IMR-90 (cell line): ENCODE results near the gene B4GALT1. TPM values are rescaled to one million over a fixed set of nuclear protein-coding genes. Genes with fewer than 3 reads are reported as not detected.

ENCODE experiments used
- ATAC-seq: fragments of 200-7000 bp; cut with Tn5 transposase; 2 replicates; pipeline ENCODE4 v1.9.1; 2020; ENCODE audit warnings: low read depth, mild to moderate bottlenecking, moderate library complexity
- BruUV-seq: library from RNA; stranded (reverse); fragments of 400-500 nt; replicated peaks from 2 replicates; lab custom pipeline; 2021; lab: Mats Ljungman, UMichigan
- CTCF ChIA-PET: fragments of 300-600 bp; formaldehyde crosslinking; extraction: SDS; loops from one replicate; lab custom pipeline; 2021; ENCODE audit warnings: antibody characterized with exemption; lab: Yijun Ruan, JAX
- POLR2A ChIA-PET: fragments of 300-600 bp; sonication (Branson Sonifier 250); formaldehyde crosslinking; loops from one replicate; lab custom pipeline; 2022; ENCODE audit warnings: antibody characterized with exemption; ENCODE audit not compliant: unreplicated experiment; lab: Charles Lee
- DNase-seq: peaks from one replicate; pipeline ENCODE4 v3.0.0; 2013
- H2AFZ ChIP-seq: replicated peaks from 2 replicates; pipeline ENCODE3; 2013; ENCODE audit warnings: low read length, mild to moderate bottlenecking; ENCODE audit not compliant: poor library complexity
- H2AK5ac ChIP-seq: 2 replicates; pipeline ENCODE4 v1.6.1; 2013; ENCODE audit warnings: low read depth, low read length, inconsistent platforms
- H2AK9ac ChIP-seq: replicated peaks from 2 replicates; pipeline ENCODE3; 2013; ENCODE audit warnings: mild to moderate bottlenecking, low read depth, low read length, moderate library complexity; ENCODE audit not compliant: poor library complexity
- H2BK120ac ChIP-seq: 2 replicates; pipeline ENCODE4 v1.6.1; 2013; ENCODE audit warnings: low read depth, low read length, inconsistent platforms
- H2BK15ac ChIP-seq: 3 replicates; pipeline ENCODE4 v1.6.1; 2013; ENCODE audit warnings: low read depth, low read length, inconsistent platforms
- H2BK20ac ChIP-seq: 2 replicates; pipeline ENCODE4 v1.6.1; 2013; ENCODE audit warnings: low read depth, mild to moderate bottlenecking, inconsistent platforms, low read length, moderate library complexity
- H2BK5ac ChIP-seq: 2 replicates; pipeline ENCODE4 v1.6.1; 2013; ENCODE audit warnings: mild to moderate bottlenecking, low read depth, low read length, inconsistent platforms; ENCODE audit not compliant: poor library complexity, severe bottlenecking
- H3K14ac ChIP-seq: replicated peaks from 2 replicates; pipeline ENCODE4 v1.6.1; 2013; ENCODE audit warnings: low read depth, low read length, inconsistent platforms
- H3K18ac ChIP-seq: 2 replicates; pipeline ENCODE4 v1.6.1; 2013; ENCODE audit warnings: low read depth, low read length, control low read depth
- H3K23ac ChIP-seq: 2 replicates; pipeline ENCODE4 v1.6.1; 2013; ENCODE audit warnings: low read depth, low read length, inconsistent platforms
- H3K27ac ChIP-seq: 2 replicates; pipeline ENCODE4 v1.5.1; 2013; ENCODE audit warnings: mild to moderate bottlenecking, control low read depth, low read length; ENCODE audit not compliant: insufficient read depth
- H3K27me3 ChIP-seq: 2 replicates; pipeline ENCODE4 v1.6.1; 2013; ENCODE audit warnings: low read length; ENCODE audit not compliant: control insufficient read depth, insufficient read depth
- H3K36me3 ChIP-seq: 2 replicates; pipeline ENCODE4 v1.6.1; 2013; ENCODE audit warnings: low read length, mixed read lengths; ENCODE audit not compliant: control insufficient read depth, insufficient read depth
- H3K4ac ChIP-seq: 2 replicates; pipeline ENCODE4 v1.6.1; 2013; ENCODE audit warnings: low read depth, low read length, inconsistent platforms
- H3K4me1 ChIP-seq: 2 replicates; pipeline ENCODE4 v1.6.1; 2013; ENCODE audit warnings: low read length, mixed read lengths; ENCODE audit not compliant: control insufficient read depth, insufficient read depth
- H3K4me2 ChIP-seq: 2 replicates; pipeline ENCODE4 v1.6.1; 2013; ENCODE audit warnings: low read depth, mild to moderate bottlenecking, control low read depth, low read length, moderate library complexity
- H3K4me3 ChIP-seq: 2 replicates; pipeline ENCODE4 v1.5.1; 2013; ENCODE audit warnings: low read depth, mild to moderate bottlenecking, control low read depth, low read length, moderate library complexity; ENCODE audit not compliant: insufficient read depth
- H3K56ac ChIP-seq: 2 replicates; pipeline ENCODE4 v1.6.1; 2013; ENCODE audit warnings: low read length, inconsistent platforms; ENCODE audit not compliant: insufficient read depth; ENCODE audit errors: extremely low read depth
- H3K79me1 ChIP-seq, 2 experiments: 2 replicates each; pipeline ENCODE4 v1.6.1; 2013; ENCODE audit warnings: low read length in 2 of 2, inconsistent platforms in 1 of 2, low read depth in 1 of 2
- H3K9ac ChIP-seq: 2 replicates; pipeline ENCODE4 v1.6.1; 2013; ENCODE audit warnings: low read depth, low read length, control low read depth
- H3K9me1 ChIP-seq: 2 replicates; pipeline ENCODE4 v1.6.1; 2013; ENCODE audit warnings: low read length, inconsistent platforms; ENCODE audit not compliant: insufficient read depth
- H3K9me3 ChIP-seq: 2 replicates; pipeline ENCODE4 v1.6.1; 2013; ENCODE audit warnings: low read length; ENCODE audit not compliant: control insufficient read depth, insufficient read depth
- H4K20me1 ChIP-seq: 2 replicates; pipeline ENCODE4 v1.6.1; 2013; ENCODE audit warnings: low read length, inconsistent platforms; ENCODE audit not compliant: insufficient read depth
- H4K5ac ChIP-seq: 2 replicates; pipeline ENCODE4 v1.6.1; 2013; ENCODE audit warnings: mild to moderate bottlenecking, low read depth, low read length, control low read depth
- H4K8ac ChIP-seq, 2 experiments: 2 replicates each; pipeline ENCODE4 v1.6.1; 2013; ENCODE audit warnings: low read depth in 2 of 2, low read length in 2 of 2, control low read depth in 1 of 2, inconsistent platforms in 1 of 2
- H4K91ac ChIP-seq: 2 replicates; pipeline ENCODE4 v1.6.1; 2013; ENCODE audit warnings: low read depth, low read length, inconsistent platforms; ENCODE audit not compliant: insufficient read depth
- BHLHE40 ChIP-seq: fragments of 150-350 bp; IDR thresholded peaks from 2 replicates; pipeline ENCODE4 v1.6.1; 2016; ENCODE audit warnings: mild to moderate bottlenecking, low read depth, low read length
- CEBPB ChIP-seq: IDR thresholded peaks from 2 replicates; pipeline ENCODE4 v1.6.1; 2012; ENCODE audit warnings: low read depth, low read length, improper control_type of control experiment
- CHD1 ChIP-seq: IDR thresholded peaks from 2 replicates; pipeline ENCODE4 v1.6.1; 2012; ENCODE audit warnings: low read depth, low read length, improper control_type of control experiment
- CTCF ChIP-seq: conservative IDR thresholded peaks from 2 replicates; pipeline ENCODE4 v1.5.1; 2012; ENCODE audit warnings: mild to moderate bottlenecking, low read depth, low read length, improper control_type of control experiment
- ELK1 ChIP-seq: fragments of 150-350 bp; IDR thresholded peaks from 2 replicates; pipeline ENCODE4 v1.6.1; 2016; ENCODE audit warnings: low read depth, mild to moderate bottlenecking, low read length, moderate library complexity, borderline replicate concordance
- FOS ChIP-seq: fragments of 150-350 bp; IDR thresholded peaks from 2 replicates; pipeline ENCODE4 v1.6.1; 2016; ENCODE audit warnings: low read depth, low read length
- MAFK ChIP-seq: IDR thresholded peaks from 2 replicates; pipeline ENCODE4 v1.6.1; 2012; ENCODE audit warnings: low read depth, low read length, improper control_type of control experiment
- MXI1 ChIP-seq: IDR thresholded peaks from 2 replicates; pipeline ENCODE4 v1.6.1; 2012; ENCODE audit warnings: low read depth, mild to moderate bottlenecking, low read length, moderate library complexity, borderline replicate concordance
- NFE2L2 ChIP-seq: fragments of 150-350 bp; IDR thresholded peaks from 2 replicates; pipeline ENCODE4 v1.6.1; 2016; ENCODE audit warnings: low read depth, mild to moderate bottlenecking, low read length
- POLR2A ChIP-seq: IDR thresholded peaks from 2 replicates; pipeline ENCODE4 v1.6.1; 2012; ENCODE audit warnings: mild to moderate bottlenecking, low read depth, low read length
- RAD21 ChIP-seq: IDR thresholded peaks from 2 replicates; pipeline ENCODE4 v1.6.1; 2012; ENCODE audit warnings: low read length, improper control_type of control experiment
- RCOR1 ChIP-seq: IDR thresholded peaks from 2 replicates; pipeline ENCODE4 v1.6.1; 2012; ENCODE audit warnings: mild to moderate bottlenecking, low read length, improper control_type of control experiment; ENCODE audit not compliant: insufficient replicate concordance
- RFX5 ChIP-seq: IDR thresholded peaks from 2 replicates; pipeline ENCODE4 v1.8.0; 2012; ENCODE audit warnings: low read depth, mild to moderate bottlenecking, low read length, moderate library complexity
- SMC3 ChIP-seq: fragments of 150-350 bp; IDR thresholded peaks from 2 replicates; pipeline ENCODE4 v1.6.1; 2016; ENCODE audit warnings: low read depth, mild to moderate bottlenecking, antibody characterized with exemption, low read length, moderate library complexity
- USF2 ChIP-seq: fragments of 150-350 bp; IDR thresholded peaks from 2 replicates; pipeline ENCODE4 v1.6.1; 2017; ENCODE audit warnings: mild to moderate bottlenecking, antibody characterized with exemption, low read length, low read depth
- WGBS, 2 experiments: methylation state at CpG; one replicate each; pipeline versions ENCODE4 v1.1.5 to v1.1.7; 2013; ENCODE audit warnings: missing lambda C conversion rate in 2 of 2; ENCODE audit not compliant: insufficient read length in 1 of 2; ENCODE audit errors: extremely low coverage in 2 of 2; 5-methylcytosine and 5-hydroxymethylcytosine counted together
- dilution Hi-C: fragments of 300-500 bp; cut with HindIII; formaldehyde crosslinking; loops from one replicate; pipeline ENCODE4 v1.14.3; 2018; ENCODE audit warnings: low sequenced_read_pairs; ENCODE audit not compliant: unreplicated experiment
- in situ Hi-C: fragments of 300-500 bp; cut with MboI; formaldehyde crosslinking; loops from 3 replicates; pipeline ENCODE4 v1.14.3; 2019; ENCODE audit warnings: low sequenced_read_pairs, inconsistent platforms, mixed read lengths
- intact Hi-C: fragments of 100-400 bp; cut with micrococcal nuclease; formaldehyde crosslinking; loops from 2 replicates; pipeline ENCODE4 v1.10.0; 2022
- polyA plus RNA-seq, 3 experiments: library from polyadenylated mRNA; depleted of rRNA; stranded (reverse); fragments of >200 nt; gene quantifications; 2 replicates each; pipeline ENCODE4 v1.2.3, GENCODE V29; 2012; ENCODE audit warnings: low replicate concordance in 1 of 3
- total RNA-seq: library from RNA; depleted of rRNA; stranded (reverse); fragments of >200 nt; gene quantifications from 2 replicates; pipeline ENCODE4 v1.2.3, GENCODE V29; 2012

The B4GALT1 gene
- total and polyA plus RNA-seq, 2 of the 4 experiments (the other 2 are of a cell fraction), result 8.8 to 37.8 TPM

GRCh38 chr9:33164138-33164809 is 2.9 kb downstream of the B4GALT1 start:
- intact Hi-C loops (no loop called here), dilution Hi-C loops (no loop called here), in situ Hi-C loops (no loop called here)
- Histone ChIP-seq H3K9me3 (no peaks in the 10 kb centered on the region), H4K91ac (peak overlapping the region; percentile 5; the same call in 1 of the 2 replicates), H3K36me3 (no peaks in the 10 kb centered on the region), H2AFZ (no peak overlapping the region), H2AK9ac (peak overlapping the region; percentile 11), H3K9ac (0 out of 2 replicates have a peak overlapping the region, but pooled peaks have one; percentile 16), H2BK120ac (no peak overlapping the region; the same call in 1 of the 2 replicates), H3K14ac (peak overlapping the region; percentile 8), H3K4me2 (peak overlapping the region; percentile 58), H4K8ac (peak overlapping the region in 1 of 2 experiments; percentile 30; a peak in 1 of 4 replicates), H2AK5ac (peak overlapping the region; percentile 10; the same call in 1 of the 2 replicates), H4K20me1 (peaks cover 5% of the 10 kb centered on the region; the same call in 1 of the 2 replicates), H3K79me1 (peaks cover 11 to 71% of the 10 kb centered on the region in 2 experiments), H3K9me1 (peaks cover 25% of the 10 kb centered on the region), H4K5ac (no peak overlapping the region), H2BK5ac (no peak overlapping the region), H3K27me3 (no peaks in the 10 kb centered on the region), H3K4me3 (no peak overlapping the region), H3K27ac (no peak overlapping the region), H3K23ac (peak overlapping the region; percentile 39; the same call in 1 of the 2 replicates), H3K4ac (peak overlapping the region; percentile 28), H2BK15ac (no peak overlapping the region; the same call in 2 of the 3 replicates), H3K18ac (no peak overlapping the region), H3K4me1 (peaks cover 49% of the 10 kb centered on the region), H2BK20ac (no peak overlapping the region), H3K56ac (no peak overlapping the region)
- no TSS peak for BruUV-seq
- CTCF ChIA-PET, result interaction anchor here (0.6 kb wide), 1 partner anchor 903 kb away, joined by 3 read pairs; no protein-coding TSS in a partner anchor
- POLR2A ChIA-PET, result no interaction called here
- WGBS, 2 experiments, result 78% methylated on average over 3 of the region's 11 CpGs; no CpG with 5 or more reads in 1 of the 2 experiments
- TF ChIP-seq CEBPB (no peak), POLR2A (no peak), CHD1 (no peak), MXI1 (no peak), ELK1 (no peak), NFE2L2 (no peak), RAD21 (no peak), RCOR1 (no peak), FOS (no peak), USF2 (no peak), RFX5 (no peak), SMC3 (no peak), BHLHE40 (no peak), CTCF (no peak), MAFK (no peak)
- ATAC-seq, result no peak
- no peak for DNase-seq
